Activated CD4-positive, CD25-positive, alpha-beta regulatory T cell (primary cell): ENCODE results near the gene CAMK2N2.

Experiments
- DNase-seq, 4 experiments: peaks; one replicate each; lab custom pipeline; 2025; lab: John Stamatoyannopoulos, UW

CAMK2N2 gene

DNA sequence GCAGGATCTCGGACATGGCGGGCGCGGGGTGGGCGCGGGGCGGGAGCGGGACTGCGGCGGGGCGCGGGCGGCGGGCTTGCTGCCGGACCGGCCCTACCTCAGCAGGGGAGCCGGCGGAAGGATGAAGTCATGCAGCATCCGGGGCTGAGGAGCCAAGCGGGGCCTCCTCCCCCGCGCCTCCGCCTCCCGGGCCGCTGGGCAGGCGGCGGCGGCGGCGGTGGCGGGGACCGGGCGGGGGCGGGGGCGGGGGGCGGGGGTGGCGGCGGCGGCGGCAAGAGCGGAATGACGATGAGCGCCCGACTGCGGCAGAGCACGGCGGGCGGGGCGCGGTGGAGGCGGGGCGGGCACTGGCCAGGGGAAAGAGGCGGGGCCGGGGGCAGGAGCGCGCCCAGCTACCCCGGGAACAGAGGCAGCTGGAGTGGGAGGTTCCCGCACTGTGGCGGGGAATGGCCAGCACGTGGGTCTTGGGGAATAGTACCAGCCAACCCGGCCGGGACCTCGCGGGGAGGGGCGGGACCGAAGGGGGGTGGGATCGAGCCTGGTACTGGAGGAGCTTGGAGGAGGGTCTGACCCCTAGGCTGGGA, at the start of gene CAMK2N2:
TSS of gene CAMK2N2 (minus strand) at position 284 of the 584 bp plus-strand sequence. CDS start at position 16, 268 bp downstream.
- peak in 2 of 4 experiments; percentile 14 to 16 for DNase-seq

DNA sequence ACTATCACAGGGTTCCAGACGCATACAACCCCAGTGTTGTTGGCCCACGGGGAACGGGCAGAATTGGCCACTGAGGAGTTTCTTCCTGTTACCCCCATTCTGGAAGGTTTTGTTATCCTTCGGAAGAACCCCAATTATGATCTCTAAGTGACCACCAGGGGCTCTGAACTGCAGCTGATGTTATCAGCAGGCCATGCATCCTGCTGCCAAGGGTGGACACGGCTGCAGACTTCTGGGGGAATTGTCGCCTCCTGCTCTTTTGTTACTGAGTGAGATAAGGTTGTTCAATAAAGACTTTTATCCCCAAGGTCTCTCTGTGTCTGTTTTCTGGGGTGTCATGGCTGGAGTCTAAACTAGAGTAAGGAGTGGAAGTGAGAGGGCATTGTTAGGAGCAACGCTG, 47.4 kb upstream of the CAMK2N2 start:
- DNase-seq: no peak

DNA sequence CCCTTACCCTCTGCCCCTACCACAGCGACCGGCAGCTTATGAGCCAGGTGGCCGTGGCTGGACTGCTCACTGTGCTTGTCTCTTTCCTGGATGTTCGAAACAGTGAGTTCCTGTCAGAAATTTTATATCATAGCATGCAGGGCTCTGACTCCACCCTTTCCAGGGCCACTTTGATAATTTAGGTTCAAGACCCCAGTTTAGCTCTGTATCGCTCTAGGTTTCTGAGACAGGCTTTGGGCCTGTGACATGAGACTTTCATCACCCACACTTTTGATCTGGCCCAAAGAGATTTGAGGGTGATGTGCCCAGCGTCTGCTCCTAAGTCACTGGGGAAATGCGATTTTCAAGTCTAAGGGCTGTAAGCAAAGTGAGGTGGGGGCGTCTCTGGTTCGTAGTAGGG, 46.6 kb upstream of the CAMK2N2 start:
- no peak for DNase-seq

DNA sequence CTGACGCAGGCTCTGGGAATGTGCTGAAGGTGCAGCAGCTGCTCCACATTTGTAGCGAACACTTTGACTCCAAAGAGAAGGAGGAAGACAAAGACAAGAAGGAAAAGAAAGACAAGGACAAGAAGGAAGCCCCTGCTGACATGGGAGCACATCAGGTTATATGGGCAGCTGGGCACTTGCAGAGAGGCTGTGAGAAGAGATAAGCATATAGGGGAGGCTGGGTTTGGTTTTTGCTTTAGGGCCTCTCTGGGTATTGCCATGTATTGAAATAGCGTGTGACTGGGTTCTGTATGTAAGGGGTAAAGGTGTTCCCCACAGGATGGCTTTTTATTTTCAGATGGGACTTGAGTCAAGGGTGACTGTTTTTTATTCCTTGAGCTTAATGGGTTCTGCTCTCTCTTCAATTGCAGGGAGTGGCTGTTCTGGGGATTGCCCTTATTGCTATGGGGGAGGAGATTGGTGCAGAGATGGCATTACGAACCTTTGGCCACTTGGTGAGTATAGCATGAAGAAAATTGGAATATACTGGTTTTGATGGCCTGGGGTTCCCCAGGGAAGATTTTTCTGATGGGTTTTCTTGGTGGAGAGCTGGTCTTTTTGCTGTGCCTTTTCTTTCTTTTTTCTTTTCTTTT, 45.1 kb upstream of the CAMK2N2 start:
- DNase-seq: no peak

DNA sequence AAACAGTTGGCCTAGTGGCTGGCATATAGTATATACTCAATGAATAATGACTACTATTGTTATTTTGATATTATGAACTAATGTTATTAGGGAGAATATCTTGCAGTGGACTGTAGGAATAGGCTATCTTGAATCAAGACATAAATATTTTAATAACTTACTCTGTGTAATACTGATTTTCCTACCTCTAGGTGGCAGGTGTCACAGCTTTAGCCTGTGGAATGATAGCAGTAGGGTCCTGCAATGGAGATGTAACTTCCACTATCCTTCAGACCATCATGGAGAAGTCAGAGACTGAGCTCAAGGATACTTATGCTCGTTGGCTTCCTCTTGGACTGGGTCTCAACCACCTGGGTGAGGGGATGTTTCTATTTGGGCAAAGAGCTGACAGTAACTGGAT, 44.2 kb upstream of the CAMK2N2 start:
- DNase-seq: no peak

DNA sequence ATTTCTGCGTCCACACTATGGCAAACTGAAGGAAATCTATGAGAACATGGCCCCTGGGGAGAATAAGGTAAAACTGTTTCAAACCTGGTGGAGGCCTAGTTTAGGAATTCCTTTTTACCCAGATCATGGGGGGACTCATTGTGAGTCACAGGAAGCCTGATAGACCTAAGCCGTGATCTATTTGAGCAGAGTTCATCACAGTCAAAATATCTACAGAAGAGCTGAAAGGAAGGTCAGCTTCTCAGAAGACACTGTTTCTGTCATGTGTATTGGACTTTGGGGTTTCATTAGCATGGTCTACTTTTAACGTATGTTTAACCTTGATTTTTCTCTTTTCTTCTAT, 39.0 kb upstream of the CAMK2N2 start:
- DNase-seq: no peak

DNA sequence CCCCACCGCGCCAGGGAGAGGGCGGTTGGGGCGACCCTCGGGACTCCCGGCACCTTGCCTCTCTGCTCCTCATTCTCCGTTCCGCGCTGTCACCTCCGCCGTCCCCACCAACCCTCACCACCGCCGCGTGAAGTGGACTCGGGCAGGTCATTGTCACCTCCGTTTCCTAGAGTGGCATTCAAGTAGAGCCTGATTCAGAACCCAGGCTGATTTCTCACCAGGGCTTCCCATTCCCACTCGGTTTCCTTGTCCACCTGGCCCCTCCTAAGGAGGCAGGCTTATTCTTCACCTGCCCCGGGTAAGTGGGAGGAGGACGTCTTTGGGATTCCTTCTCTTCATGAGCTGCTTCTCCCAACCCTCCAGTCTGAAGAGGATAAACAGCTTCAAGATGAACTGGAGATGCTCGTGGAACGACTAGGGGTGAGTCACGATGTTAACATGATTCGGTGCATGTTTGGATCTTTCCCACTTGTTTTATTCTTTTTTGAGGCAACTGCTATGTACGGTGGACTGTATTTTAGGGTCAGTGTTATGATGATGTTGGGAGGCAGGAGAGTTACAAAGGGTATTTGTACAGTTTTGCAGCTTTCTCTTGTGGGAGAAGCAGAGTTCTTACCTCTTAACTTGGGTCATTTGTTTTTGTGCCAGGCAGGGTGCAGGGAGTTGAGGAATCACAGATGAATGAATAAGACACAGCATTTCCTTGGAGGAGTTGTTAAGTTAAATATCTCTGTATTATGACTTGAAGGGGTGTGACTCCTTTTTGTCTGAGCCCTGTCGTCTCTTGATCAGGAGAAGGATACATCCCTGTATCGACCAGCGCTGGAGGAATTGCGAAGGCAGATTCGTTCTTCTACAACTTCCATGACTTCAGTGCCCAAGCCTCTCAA, 38.4 kb upstream of the CAMK2N2 start:
- no peak for DNase-seq

DNA sequence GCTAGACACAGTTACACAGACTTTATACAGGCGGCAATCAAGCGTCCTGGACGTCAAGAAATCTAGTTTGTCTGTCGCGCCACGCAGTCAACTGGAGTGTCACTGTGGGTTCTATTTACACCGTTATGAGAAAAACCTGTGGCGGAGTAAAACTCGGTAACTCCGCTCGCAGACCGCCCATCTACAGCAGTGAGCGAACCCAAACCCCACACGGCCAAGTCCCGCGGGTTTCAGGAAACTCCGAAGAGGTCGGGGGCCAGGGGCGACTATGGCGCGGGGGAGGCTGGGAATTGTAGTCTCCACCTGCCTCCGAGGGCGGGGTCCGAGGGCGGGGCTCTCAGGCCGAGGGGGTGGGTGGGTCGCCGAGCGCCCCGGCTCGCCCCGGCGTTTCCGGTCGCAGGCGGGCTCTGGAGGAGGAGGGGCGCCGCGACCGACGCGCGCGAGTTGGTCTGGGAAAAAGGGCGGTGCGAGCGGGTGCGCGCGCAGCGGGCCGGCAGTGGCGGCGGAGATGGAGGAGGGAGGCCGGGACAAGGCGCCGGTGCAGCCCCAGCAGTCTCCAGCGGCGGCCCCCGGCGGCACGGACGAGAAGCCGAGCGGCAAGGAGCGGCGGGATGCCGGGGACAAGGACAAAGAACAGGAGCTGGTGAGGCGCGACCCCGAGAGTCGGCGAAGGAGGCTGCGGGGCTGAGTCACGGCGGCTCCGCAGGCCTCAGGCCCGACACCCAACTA, 37.6 kb upstream of the CAMK2N2 start, which contains the start of gene PSMD2:
TSS of gene PSMD2 (plus strand) at position 483 of the 729 bp plus-strand sequence. CDS start at position 509, 26 bp downstream.
- DNase-seq: peak; percentile 96 to 98 (median 98)

DNA sequence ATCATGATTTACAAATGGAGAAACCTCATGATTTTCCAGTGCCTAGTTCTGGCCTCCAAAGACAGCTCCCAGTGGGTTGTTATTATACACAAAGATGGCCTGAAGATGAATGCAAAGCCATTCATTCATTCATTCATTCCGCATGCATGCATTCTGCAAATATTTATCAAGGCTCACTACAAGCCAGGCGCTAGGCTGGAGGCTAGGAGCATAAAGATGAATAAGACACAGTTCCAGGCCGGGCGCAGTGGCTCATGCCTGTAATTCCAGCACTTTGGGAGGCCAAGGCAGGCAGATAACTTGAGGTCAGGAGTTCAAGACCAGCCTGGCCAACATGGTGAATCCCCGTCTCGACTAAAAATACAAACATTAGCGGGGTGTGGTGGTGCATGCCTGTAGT, 35.3 kb upstream of the CAMK2N2 start:
- no peak for DNase-seq

DNA sequence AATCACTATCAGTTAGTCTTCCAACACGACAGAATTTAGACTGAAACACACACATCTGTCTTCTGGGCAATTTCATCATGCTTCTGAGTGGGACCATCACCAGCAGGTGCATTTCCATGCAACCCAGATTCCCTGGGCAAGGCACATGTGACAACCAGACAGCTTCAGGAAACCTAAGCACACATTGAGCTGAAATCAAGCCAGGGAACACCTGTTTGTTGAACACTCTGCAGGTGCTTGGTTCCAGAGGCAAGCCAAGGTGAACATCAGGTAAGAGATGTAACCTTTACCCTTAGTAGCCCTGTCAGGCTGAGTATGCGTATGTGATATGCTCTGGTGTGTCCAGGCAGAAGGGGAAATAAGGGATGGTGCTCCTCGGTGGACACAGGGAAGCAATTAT, 34.4 kb upstream of the CAMK2N2 start:
- no peak for DNase-seq

DNA sequence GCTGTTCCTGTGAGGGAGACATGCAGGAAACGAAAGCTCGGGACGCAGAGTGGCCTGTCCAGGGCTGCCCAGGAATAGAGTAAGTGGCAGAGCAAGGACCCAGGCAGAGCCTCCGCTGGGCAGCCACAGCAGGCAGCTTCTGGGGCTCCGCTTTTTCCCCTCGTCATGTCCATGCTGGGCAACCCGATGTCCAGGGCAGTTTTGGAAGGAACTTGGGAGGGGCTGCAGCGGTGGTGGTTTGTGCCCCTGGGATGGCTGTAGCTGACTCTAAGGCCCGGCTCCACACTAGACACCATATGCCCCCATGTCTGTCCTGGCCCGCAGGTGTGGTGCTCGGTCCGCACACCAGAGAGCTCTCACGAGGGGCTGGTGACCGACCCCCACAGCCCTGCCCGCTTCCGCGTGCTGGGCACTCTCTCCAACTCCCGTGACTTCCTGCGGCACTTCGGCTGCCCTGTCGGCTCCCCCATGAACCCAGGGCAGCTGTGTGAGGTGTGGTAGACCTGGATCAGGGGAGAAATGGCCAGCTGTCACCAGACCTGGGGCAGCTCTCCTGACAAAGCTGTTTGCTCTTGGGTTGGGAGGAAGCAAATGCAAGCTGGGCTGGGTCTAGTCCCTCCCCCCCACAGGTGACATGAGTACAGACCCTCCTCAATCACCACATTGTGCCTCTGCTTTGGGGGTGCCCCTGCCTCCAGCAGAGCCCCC, 30.5 kb upstream of the CAMK2N2 start:
- DNase-seq: no peak

DNA sequence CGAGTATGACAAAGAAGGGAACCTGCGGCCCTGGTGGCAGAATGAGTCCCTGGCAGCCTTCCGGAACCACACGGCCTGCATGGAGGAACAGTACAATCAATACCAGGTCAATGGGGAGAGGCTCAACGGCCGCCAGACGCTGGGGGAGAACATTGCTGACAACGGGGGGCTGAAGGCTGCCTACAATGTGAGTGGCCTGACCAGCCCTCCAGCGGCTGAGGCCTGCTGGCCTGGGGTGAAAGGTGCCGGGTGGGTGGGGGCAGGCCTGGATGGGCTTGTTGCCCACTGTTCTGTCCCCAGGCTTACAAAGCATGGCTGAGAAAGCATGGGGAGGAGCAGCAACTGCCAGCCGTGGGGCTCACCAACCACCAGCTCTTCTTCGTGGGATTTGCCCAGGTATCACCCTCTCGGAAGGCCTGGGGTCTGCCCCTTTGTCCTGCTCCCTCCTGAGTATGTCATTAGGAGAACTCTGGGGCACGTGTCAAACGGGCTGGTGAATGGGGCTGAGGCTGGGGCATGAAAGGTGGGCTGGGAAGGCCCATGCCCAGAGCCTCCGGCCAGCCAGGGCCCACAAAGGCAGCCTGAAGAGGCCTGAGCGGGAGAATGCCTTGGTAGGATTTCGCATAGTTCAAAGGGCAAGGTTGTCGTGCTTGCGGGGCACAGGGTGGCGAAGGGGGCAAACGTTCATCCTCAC, 29.8 kb upstream of the CAMK2N2 start:
- no peak for DNase-seq

DNA sequence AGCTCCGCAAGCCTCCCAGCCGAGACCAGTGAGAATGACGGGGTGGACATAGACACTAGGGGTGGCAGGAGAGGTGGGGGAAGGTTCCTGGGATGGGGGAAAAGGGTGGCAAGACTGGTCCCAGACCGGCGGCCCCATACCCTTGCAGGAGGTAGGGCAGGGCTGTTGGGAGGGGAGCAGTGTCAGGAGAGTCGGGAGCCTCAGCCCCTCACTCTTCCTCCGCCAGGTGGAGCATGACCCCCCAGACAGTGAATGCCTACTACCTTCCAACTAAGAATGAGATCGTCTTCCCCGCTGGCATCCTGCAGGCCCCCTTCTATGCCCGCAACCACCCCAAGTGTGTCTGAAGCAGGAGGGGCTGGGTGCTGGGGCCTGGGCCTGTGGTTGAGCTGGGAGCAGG, 29.0 kb upstream of the CAMK2N2 start:
- no peak for DNase-seq

DNA sequence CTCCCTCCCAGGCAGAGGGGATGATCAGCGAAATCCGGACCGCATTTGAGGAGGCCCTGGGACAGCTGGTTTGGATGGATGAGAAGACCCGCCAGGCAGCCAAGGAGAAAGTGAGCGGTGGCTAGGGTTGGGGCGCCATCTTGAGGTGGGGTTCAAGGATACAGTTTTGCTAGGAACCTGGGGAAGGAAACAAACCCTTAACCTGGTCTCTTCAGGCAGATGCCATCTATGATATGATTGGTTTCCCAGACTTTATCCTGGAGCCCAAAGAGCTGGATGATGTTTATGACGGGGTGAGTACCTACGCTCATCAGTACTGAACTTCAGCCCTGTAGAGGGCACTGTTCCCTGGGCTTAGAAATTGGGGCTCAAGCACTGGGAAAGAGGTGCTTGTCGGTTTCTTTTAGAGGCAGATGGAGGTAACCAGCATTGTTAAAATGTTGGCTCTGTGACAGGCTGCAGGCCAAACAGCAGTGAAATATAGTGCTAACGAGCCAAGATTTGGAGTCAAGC, 28.1 kb upstream of the CAMK2N2 start:
- peak; percentile 19 to 59 (median 30) for DNase-seq

DNA sequence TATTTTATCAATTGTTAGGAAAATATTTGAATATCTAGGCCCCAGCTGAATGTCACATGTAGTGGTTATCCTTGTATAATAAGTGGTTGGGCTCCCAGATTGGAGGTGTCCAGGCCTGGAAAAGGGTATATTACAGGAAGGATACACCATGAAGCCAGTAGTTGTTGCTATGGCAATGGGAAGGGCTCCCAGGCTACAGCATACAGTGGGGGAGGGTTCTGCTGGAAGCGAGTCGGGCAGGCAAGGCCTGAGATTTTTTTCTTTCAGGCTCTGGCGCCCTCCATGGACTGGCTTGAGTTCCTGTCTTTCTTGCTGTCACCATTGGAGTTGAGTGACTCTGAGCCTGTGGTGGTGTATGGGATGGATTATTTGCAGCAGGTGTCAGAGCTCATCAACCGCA, 23.3 kb upstream of the CAMK2N2 start:
- DNase-seq: no peak

DNA sequence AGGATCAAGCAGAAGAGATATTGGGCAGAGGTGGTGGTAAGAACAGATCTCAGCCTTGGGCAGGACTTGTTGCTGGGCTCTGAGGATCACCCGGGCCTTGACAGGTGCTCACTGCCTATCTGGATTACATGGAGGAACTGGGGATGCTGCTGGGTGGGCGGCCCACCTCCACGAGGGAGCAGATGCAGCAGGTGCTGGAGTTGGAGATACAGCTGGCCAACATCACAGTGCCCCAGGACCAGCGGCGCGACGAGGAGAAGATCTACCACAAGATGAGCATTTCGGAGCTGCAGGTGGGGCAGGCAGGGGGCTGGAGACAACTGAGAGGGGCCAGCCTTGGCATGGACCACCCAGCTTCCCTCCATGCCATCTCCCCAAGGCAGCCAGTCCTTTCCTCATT, 22.3 kb upstream of the CAMK2N2 start:
- no peak for DNase-seq

DNA sequence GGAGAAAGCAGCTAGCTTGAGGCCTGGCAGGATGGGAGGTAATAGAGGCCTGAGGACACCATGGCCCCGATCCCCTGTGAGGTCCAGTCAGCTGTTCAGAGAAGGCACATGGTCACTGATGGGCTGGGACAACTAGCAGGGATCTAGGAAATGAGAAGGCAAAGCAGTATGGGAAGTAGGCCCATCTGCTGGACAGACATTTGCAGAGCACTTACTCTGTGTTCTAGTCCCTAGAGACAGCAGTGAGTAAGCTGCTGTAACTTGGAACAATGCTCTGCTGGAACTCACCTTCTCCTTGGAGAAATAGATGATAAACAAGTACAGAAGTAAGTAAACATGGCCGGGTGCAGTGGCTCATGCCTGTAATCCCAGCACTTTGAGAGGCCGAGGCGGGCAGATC, 21.6 kb upstream of the CAMK2N2 start:
- no peak for DNase-seq

DNA sequence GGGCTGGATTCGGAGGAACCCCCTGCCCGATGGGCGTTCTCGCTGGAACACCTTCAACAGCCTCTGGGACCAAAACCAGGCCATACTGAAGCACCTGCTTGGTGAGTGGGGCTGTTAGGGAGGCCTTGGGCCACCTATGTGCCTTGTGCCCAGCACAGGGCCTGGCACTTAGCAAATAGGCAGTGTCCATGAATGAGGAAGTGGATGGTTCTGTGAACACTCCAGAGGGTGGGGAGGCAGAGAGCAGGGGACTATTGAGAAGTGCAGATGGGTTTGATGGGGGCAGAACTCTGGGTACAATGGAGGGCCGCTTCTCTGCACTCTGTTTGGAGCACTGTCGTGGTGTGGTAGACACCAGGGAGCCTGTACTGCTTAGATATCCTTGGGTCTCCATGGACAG, 16.0 kb upstream of the CAMK2N2 start:
- DNase-seq: no peak

DNA sequence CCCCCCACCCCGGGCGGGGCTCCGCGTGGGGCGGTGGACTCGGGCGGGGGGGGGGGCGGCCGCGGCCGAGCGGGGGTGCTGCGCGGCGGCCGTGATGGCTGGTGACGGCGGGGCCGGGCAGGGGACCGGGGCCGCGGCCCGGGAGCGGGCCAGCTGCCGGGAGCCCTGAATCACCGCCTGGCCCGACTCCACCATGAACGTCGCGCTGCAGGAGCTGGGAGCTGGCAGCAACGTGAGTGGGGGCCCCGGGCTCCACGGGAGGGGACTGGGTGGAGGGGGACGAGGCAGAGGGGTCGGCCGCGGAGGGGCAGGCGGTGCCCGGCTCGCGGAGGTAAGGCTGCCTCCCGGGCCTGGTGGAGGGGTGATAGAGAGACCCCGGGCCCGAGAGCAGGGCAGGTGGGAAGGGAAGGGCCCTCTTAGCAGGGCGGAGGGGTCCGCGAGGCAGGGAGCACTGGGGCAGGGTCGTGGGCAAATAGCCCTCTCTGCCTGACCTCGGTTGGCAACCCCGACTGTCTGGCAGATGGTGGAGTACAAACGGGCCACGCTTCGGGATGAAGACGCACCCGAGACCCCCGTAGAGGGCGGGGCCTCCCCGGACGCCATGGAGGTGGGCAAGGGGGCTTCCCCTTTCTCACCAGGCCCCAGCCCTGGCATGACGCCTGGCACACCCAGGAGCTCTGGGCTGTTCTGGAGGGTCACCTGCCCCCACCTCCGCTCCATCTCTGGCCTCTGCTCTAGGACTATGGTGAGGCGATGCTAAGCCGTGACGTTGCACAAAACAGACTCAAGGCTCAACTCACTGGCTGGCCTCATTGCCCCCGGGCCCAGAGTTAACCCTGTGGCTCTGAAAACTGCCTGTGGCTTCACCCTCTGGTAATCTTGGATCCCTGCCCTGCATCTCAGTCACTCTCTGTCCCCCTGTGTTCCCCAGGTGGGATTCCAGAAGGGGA, 14.9 kb upstream of the CAMK2N2 start, which contains the start of gene ECE2:
TSS of gene ECE2 (plus strand) at position 62 of the 950 bp plus-strand sequence. CDS start at position 194, 132 bp downstream.
- no peak for DNase-seq

DNA sequence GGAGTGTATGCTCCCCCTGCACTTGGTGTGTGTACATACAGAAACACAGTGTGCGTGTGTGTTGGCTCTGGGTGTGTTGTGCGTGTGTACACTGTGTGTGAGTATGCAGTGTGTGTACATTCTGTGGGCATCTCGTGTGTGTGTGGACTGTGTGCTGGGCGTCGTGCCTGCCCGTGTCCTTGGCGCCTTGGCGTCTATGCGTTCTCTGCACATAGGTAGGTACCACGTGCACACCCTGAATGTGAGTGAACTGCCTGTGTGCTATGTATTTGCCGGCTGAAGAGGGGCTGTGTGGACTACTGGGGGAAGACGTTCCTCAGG, 14.0 kb upstream of the CAMK2N2 start:
- no peak for DNase-seq
